Measurements from ENCODE around the gene CNTN4.

Gene CNTN4

GRCh38 chr3:2441558-2441957 is 342.9 kb downstream of the CNTN4 start:
- no peak for DNase-seq

DNA sequence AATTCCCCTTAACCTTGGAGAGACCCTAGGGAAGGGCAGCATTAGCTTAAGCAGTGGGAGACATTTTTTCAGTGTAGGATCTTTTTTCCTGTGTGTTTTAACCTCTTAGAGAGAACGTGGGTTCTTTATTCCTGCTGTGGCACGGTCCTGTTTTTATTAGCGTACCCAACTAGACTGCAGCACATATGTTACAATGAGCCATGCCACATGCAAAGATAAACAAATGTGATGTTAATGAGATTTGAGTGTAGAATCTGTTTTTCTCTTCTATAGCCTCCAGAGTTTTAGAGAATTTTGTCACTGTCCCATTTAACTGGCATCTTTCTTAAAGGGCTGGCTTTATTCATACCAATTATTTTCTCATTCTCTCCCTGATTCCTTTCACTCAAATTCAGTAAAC is 347.5 kb downstream of the CNTN4 start:
- DNase-seq: no peak

- DNase-seq: no peak
These were observed 353.6 kb downstream of the CNTN4 start for GRCh38 chr3:2452249-2452648.

- DNase-seq: no peak
These were observed 356.2 kb downstream of the CNTN4 start for GRCh38 chr3:2454865-2455264.

DNA sequence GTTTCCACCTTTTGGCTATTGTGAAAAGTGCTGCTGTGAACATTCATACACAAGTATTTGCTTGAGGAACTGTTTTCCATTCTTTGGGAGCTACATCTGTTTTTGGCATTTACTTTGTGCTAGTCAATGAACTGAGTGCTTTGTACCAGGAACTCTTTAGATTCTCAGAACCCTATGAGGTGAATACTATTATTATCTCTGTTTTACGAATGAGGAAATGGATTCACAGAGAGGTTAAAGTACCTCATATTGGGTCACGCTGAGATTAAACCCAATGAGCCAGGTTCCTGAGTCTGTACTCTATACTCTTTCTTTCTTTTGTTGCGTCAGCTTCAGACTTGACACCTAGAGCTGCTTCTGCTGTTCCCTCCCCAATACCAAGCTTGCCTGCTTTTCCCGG is 358.1 kb downstream of the CNTN4 start:
- DNase-seq: no peak

GRCh38 chr3:2458816-2459215 is 360.1 kb downstream of the CNTN4 start:
- no peak for DNase-seq

DNA sequence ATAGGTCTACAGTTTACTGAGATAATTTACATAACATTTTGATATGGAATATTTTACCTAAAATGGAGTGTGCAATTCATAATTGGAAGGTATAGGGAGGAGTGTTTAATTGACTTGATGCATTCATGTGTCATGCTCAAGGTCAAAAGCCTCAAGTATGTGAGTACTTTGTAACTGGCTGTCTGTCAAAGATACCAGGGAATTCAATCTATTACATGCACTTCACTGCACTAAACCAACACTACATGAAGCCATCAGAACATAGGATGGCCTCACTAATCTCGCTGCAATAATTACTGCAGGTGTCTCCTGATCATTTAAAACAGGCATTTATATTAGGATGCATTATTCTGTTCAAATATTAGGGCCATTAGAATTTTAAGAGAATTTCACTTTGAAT is 367.2 kb downstream of the CNTN4 start:
- DNase-seq: no peak

DNA sequence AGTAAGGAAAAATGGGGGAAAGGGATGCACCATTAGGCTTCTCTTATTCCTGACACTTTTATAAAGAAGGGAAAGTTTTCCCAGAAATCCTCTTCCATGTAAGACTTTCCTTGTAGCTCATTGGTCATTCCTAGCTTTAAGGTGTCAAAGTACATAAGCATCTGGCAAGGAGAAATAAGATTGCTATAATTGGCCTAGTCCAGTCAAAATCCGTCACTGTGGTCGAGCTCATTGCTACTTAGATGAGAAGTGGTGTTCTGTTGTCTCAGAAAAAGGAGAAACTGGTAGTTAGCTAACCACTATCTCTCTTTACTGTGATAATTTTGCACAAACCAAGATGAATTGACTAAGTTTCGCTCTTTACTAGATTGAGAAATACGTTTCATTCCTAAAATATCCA is 370.1 kb downstream of the CNTN4 start:
- no peak for DNase-seq

DNA sequence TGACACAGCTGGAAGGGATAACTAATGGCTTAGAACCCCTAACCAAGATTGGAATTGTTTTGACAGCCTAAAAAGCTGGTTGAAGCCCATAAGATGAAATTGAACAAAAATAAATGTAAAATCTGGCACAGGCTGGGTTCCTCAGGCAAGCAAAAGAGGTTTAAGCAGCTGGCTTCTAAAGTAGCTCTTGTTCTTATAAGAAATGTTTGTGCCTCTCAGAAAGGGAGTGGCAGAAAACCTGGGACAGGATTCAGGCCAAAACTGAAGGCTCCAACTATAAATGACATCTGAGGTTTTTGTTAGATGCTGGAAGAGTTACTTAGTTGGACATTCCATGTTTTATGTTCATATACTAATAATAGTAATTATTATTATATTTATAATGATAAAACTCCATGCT is 378.3 kb downstream of the CNTN4 start:
- DNase-seq: no peak

DNA sequence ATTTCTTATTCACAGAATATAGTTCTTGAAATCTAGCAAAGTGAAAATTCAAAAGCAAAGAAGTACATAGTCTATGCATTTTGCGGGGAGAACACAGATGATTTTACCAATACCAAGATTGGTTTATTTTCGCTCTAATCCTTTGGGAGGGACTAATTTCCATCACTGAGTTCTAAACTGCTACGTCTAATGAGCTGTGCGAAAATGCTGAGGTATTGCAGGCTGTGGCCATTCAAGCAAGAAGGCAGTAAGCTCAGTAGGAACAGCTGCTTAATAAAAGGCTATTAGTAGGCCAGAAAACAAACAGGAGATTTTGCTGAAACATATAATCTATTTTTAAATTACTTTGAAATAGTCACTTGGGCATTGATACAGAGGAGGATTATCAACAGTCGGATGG is 379.0 kb downstream of the CNTN4 start:
- no peak for DNase-seq

DNA sequence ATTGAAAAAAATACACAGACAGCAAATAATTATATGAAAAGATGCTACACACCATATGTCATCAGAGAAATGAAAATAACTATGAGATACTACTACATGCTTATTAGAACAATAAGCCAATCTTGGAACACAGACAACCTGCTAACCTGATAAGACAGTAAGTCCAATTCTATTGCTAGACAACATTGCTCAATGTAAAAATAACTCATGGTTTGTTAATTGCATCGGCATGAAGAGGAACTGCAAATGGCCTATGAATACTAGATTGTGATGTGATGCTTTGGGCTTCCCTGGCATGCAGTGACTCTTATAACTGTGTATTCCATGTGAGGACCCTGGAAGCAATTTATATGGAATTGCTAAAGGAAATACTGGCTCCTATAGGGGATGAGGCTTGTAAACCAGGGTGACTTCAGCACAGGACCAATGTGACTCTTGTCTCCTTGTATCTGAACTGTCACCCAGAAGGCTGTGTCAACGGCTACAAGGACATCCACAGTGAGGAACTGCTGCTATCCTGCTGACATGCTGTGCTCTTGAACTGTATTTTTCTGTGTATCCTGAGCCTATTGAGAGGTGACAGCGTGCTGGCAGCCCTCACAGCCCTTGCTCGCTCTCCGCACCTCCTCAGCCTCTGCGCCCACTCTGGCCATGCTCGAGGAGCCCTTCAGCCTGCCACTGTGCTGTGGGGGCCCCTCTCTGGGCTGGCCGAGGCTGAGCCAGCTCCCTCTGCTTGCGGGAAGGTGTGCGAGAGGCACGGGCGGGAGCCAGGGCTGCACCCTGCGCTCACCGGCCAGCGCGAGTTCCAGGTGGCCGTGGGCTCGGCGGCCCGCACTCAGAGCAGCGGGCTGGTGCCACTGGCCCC is 385.7 kb downstream of the CNTN4 start:
- DNase-seq: no peak

GRCh38 chr3:2485027-2485375 is 386.3 kb downstream of the CNTN4 start:
- DNase-seq: no peak

DNA sequence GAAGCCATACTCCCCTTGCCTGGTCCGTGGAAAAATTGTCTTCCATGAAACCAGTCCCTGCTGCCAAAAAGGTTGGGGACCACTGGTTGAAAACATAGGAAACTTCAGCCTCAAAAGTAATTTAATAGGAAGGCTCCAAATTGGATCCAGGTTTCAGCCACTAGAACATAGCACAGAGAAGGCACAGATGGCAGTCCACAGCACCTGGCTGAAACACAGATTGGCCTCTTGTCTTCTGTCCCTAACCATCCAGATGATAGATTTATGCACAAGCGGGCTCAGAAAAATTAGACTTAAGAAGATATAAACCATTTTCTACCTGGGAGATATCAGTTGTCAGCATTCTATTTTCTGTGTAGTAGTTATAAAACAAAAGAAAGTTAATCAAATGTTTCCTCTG is 397.1 kb downstream of the CNTN4 start:
- no peak for DNase-seq

GRCh38 chr3:2504912-2505311 is 406.2 kb downstream of the CNTN4 start:
- DNase-seq: no peak

- DNase-seq: no peak
These were observed 408.1 kb downstream of the CNTN4 start for GRCh38 chr3:2506776-2507175.

DNA sequence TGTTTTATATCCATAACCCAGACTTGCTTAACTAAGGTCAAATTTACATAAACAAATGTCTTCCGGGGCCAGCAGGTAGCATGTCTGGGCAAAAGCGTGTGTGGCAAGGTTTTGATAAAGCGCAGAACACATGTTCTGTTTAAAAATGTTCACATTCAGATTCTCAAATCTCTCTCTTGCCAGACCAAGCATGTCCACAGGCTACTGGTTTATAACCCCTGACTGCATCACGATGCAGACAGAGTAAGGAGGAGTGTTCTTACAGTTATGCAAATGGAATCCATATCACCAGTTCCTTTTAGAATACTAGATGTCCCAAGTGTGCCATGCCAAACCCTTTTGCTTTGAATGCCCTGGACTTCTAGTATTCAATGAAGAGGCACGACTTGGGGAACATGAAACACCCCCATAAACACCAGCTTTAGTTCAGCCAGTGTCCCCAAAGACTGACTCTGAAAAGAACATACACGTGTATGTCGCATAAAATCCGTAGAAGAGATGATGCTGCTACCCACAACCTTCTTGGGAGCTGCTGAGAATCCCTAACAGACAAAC is 412.0 kb downstream of the CNTN4 start:
- DNase-seq: no peak

- DNase-seq: no peak
These were observed 412.7 kb downstream of the CNTN4 start for GRCh38 chr3:2511356-2511755.

DNA sequence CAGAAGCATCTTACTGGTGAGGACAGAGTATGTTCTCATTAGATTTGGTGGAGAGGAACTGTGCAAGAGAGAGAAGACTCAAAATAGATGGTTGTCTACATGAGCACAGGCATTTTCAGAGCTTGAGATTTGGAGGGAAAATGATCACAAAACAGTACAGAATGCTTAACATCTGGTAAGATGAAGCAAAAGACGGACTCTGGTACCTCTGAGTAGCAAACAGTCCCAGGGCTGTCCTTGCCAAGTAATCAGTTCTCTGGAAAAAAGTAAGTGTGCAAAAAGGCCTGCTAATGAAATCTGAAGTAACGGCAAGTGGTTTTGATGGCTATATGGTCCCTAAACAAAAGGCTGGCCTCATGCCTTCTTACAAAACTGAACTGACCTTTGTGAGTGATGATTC is 414.2 kb downstream of the CNTN4 start:
- no peak for DNase-seq

- DNase-seq: no peak
These were observed 415.3 kb downstream of the CNTN4 start for GRCh38 chr3:2513986-2514385.

- no peak for DNase-seq
These were observed 418.2 kb downstream of the CNTN4 start for GRCh38 chr3:2516762-2517441.

DNA sequence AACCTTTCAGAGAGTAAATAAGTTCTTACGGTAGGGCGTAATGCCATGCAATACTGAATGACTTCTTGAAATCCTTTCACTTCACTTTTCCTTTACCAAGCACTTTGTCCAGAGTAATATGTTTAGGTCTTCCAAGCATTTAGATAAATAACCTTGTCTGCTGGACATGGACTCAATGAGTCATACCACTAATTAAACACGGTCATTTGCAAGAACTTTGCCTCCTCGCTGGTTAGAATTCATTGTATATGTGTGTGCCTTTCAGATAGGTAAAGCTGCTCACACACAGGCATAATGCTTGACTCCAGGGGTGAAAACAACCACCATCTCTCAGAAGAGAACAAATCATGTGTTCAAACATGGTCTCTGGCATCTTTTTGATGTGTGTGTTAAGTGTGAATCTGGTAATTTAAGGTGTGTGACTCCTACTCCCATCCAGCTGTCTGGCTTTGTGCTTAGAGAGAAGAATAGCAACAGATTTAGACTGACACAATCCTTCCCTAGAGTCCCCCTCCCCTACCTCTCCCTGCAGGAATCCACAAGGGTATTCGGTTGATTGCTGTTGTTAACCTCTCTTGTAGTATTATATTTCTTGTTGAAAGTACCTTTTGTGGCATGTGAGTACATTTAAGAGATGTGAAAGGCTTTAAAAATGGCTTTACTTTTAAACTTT is 419.0 kb downstream of the CNTN4 start:
- DNase-seq: no peak

- DNase-seq: no peak
These were observed 424.7 kb downstream of the CNTN4 start for GRCh38 chr3:2523281-2523836.

DNA sequence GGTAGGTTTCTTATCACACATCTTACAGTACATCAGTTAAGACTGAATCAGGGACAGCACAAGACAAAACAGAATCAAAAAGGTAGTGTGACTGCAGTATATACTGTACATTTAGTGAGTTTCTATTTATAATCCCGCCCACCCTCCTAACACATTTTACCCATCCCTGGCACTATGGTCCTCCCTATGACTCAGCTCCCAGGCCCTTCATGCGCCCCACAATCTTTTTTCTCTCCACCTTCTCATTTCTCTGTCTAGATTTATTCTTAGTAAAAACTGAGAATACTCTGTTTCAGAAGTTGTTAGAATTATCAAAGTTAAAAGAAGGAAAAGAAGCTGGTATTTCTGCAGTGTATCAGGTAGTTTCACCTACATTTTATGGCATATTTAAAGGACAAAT is 427.3 kb downstream of the CNTN4 start:
- no peak for DNase-seq

DNA sequence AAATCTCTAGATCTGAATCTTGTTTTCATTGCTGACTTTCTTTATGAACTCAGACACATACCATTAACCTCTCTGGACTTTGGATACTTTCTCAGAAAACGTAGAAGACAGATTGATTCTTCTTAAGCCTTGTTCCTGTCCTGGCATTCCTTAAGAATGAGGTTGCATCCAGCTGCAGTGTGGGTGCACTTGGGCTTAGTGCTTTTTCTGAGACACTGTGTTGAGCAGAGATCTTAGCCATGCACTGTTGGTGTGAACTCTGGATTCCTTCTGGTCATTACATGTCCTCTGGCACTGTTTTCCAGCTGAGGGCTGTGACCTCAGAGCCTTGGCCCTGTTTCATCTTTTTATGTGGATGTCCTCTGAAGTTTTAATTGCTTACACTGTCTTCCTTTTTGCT is 428.3 kb downstream of the CNTN4 start:
- no peak for DNase-seq

Measured in activated CD8-positive, alpha-beta memory T cell treated with anti-CD3 and anti-CD28 coated beads, Interleukin-2, amount 50 U/mL, for 48 hours (primary cell).